Measurements from ENCODE around the gene NFATC1. TPM values are rescaled to one million over a fixed set of nuclear protein-coding genes. Genes with fewer than 3 reads are reported as not detected.

NFATC1 gene
- total RNA-seq, 4 donors from 2014 or later = 10.1 to 15.0 (median 12.7) TPM

- intact Hi-C loops (cut with DNase I) = no loop called here
- DNase-seq = no peak
These were observed 135.7 kb downstream of the NFATC1 start for GRCh38 chr18:79531386-79531785.

GRCh38 chr18:79531926-79532312 is 136.2 kb downstream of the NFATC1 start:
- H3K27ac ChIP-seq = no peak overlapping the region
- intact Hi-C loops (cut with DNase I) = no loop called here
- no peaks in the 10 kb centered on the region for H3K36me3 ChIP-seq
- H3K9me3 ChIP-seq = no peaks in the 10 kb centered on the region
- WGBS, 2 donors = 39 to 50% methylated on average over 14 to 16 of the region's 18 CpGs
- TF ChIP-seq POLR2A (IDR thresholded peaks at IDR 0.05) = no peak
- no peak for TF ChIP-seq CTCF (IDR thresholded peaks at IDR 0.05)
- no peaks in the 10 kb centered on the region for H3K4me1 ChIP-seq
- H3K4me3 ChIP-seq (replicated peaks in 1 of 3) = no peak overlapping the region
- H3K27me3 ChIP-seq = no peaks in the 10 kb centered on the region
- peak in 1 of 2 donors; percentile 0 for DNase-seq

More at GRCh38 chr18:79531386-79531785, 135.7 kb downstream of the NFATC1 start:
- no peak overlapping the region for H3K27ac ChIP-seq
- no peaks in the 10 kb centered on the region for H3K27me3 ChIP-seq
- H3K4me1 ChIP-seq = peaks cover 0 to under 1% of the 10 kb centered on the region in 2 donors
- H3K36me3 ChIP-seq = no peaks in the 10 kb centered on the region
- H3K9me3 ChIP-seq = no peaks in the 10 kb centered on the region
- no peak for TF ChIP-seq CTCF (IDR thresholded peaks at IDR 0.05)
- no peak for TF ChIP-seq POLR2A (IDR thresholded peaks at IDR 0.05)
- WGBS, 2 donors = 78 to 81% methylated on average over 20 of the region's 20 CpGs
- H3K4me3 ChIP-seq (replicated peaks in 1 of 3) = no peak overlapping the region

- H3K9me3 ChIP-seq = no peaks in the 10 kb centered on the region
- no peaks in the 10 kb centered on the region for H3K4me1 ChIP-seq
- H3K36me3 ChIP-seq = no peaks in the 10 kb centered on the region
- H3K27me3 ChIP-seq = no peaks in the 10 kb centered on the region
- H3K4me3 ChIP-seq (replicated peaks in 1 of 3) = no peak overlapping the region
- no peak for TF ChIP-seq POLR2A (IDR thresholded peaks at IDR 0.05)
- no peak for TF ChIP-seq CTCF (IDR thresholded peaks at IDR 0.05)
- H3K27ac ChIP-seq = no peak overlapping the region
- peak in 1 of 2 donors; percentile 3 for DNase-seq
- 45 to 51% methylated on average over 28 to 33 of the region's 34 CpGs for WGBS, 2 donors
- intact Hi-C loops (cut with DNase I) = no loop called here
These were observed 136.7 kb downstream of the NFATC1 start for GRCh38 chr18:79532313-79533007.

GRCh38 chr18:79533146-79533545 is 137.4 kb downstream of the NFATC1 start:
- intact Hi-C loops (cut with DNase I) = no loop called here
- Histone ChIP-seq H3K4me1 (no peaks in the 10 kb centered on the region), H3K4me3 (replicated peaks in 1 of 3) (no peak overlapping the region), H3K27ac (no peak overlapping the region), H3K9me3 (no peaks in the 10 kb centered on the region), H3K36me3 (no peaks in the 10 kb centered on the region), H3K27me3 (no peaks in the 10 kb centered on the region)
- WGBS, 2 donors = 86 to 89% methylated on average over 11 to 12 of the region's 13 CpGs
- DNase-seq = peak in 1 of 2 donors; percentile 1
- TF ChIP-seq CTCF (IDR thresholded peaks at IDR 0.05) (no peak), POLR2A (IDR thresholded peaks at IDR 0.05) (no peak)

GRCh38 chr18:79533591-79533990 is 137.9 kb downstream of the NFATC1 start:
- Histone ChIP-seq H3K9me3 (no peaks in the 10 kb centered on the region), H3K27ac (no peak overlapping the region), H3K27me3 (no peaks in the 10 kb centered on the region), H3K36me3 (no peaks in the 10 kb centered on the region), H3K4me1 (no peaks in the 10 kb centered on the region), H3K4me3 (replicated peaks in 1 of 3) (no peak overlapping the region)
- peak in 1 of 2 donors; percentile 1 for DNase-seq
- WGBS, 2 donors = 91 to 95% methylated on average over 6 to 7 of the region's 9 CpGs
- no peak for TF ChIP-seq POLR2A (IDR thresholded peaks at IDR 0.05)
- TF ChIP-seq CTCF (IDR thresholded peaks at IDR 0.05) = no peak
- intact Hi-C loops (cut with DNase I) = no loop called here

Measured in thyroid gland (tissue), 4 donors.